ENCODE data around the gene DUSP28. TPM values are rescaled to one million over a fixed set of nuclear protein-coding genes. Genes with fewer than 3 reads are reported as not detected.

Gene DUSP28
- total RNA-seq, 1 donor from 2014 or later: 2.8 TPM

DNA sequence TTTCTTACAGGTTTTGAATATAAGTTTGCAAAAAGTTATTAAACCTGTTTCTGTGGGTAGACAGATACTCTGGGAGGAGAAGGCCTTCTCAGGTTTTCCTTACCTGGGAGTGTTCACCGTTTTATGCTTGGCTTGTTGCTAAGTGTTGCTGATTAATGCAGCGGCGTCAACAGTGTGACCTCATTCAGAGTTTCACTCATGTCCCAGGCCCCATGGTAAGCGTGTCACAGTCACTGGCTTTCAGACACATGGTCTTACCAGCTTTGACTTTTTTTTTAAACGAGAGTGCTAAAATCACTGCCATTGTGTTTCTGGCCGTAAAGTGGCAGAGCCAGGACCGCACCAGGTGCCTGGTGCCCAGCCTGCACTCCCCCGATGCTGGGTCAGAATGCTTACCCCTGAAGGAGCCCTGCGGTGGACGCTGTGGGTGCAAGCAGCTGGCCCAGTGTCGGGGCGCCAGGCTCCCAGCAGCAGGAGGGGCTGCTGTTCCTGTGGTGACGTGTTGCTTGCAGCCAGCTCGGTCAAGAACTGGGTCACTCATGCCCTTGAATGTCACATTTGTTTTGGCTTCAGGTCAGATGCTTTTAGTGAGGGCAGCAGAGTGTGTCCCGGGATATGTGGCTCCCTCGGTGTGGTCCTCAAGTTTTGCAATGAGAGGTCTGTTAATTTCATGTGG, 29.8 kb downstream of the DUSP28 start:
- Mint-ChIP-seq H3K27me3 (ENCODE audit: unreplicated experiment) (peaks cover 8% of the 10 kb centered on the region), H3K4me3 (ENCODE audit: unreplicated experiment) (no peak overlapping the region), H3K27ac (ENCODE audit: unreplicated experiment) (no peak overlapping the region), H3K36me3 (ENCODE audit: unreplicated experiment) (no peaks in the 10 kb centered on the region), H3K9me3 (ENCODE audit: unreplicated experiment) (peaks cover 18% of the 10 kb centered on the region), H3K4me1 (ENCODE audit: low read depth, unreplicated experiment) (peaks cover 13% of the 10 kb centered on the region)
- no peak for DNase-seq
- TF ChIP-seq, protein P1, sequence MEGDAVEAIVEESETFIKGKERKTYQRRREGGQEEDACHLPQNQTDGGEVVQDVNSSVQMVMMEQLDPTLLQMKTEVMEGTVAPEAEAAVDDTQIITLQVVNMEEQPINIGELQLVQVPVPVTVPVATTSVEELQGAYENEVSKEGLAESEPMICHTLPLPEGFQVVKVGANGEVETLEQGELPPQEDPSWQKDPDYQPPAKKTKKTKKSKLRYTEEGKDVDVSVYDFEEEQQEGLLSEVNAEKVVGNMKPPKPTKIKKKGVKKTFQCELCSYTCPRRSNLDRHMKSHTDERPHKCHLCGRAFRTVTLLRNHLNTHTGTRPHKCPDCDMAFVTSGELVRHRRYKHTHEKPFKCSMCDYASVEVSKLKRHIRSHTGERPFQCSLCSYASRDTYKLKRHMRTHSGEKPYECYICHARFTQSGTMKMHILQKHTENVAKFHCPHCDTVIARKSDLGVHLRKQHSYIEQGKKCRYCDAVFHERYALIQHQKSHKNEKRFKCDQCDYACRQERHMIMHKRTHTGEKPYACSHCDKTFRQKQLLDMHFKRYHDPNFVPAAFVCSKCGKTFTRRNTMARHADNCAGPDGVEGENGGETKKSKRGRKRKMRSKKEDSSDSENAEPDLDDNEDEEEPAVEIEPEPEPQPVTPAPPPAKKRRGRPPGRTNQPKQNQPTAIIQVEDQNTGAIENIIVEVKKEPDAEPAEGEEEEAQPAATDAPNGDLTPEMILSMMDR (IDR thresholded peaks at IDR 0.05; ENCODE audit: partially characterized antibody, unreplicated experiment): no peak

DNA sequence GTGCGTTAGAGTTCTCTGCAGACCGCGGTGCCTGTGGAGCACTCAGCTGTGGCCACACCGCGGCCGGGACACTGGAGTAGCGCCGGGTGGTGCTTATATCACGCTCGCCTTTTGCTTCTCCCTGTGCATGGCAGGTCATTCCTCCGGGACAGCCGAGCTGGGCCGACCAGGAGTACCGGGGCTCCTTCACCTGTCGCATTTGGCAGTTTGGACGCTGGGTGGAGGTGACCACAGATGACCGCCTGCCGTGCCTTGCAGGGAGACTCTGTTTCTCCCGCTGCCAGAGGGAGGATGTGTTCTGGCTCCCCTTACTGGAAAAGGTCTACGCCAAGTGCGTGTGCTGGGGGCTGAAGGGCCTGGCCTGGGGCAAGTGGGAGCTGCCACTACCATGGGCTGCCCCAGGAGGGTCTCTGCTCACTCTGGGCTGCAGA, 30.5 kb downstream of the DUSP28 start:
- TF ChIP-seq, protein P1 (IDR thresholded peaks at IDR 0.05; ENCODE audit: partially characterized antibody, unreplicated experiment): no peak
- H3K27ac Mint-ChIP-seq (ENCODE audit: unreplicated experiment): no peak overlapping the region
- peaks cover 11% of the 10 kb centered on the region for H3K4me1 Mint-ChIP-seq (ENCODE audit: low read depth, unreplicated experiment)
- peaks cover 15% of the 10 kb centered on the region for H3K9me3 Mint-ChIP-seq (ENCODE audit: unreplicated experiment)
- no peak overlapping the region for H3K4me3 Mint-ChIP-seq (ENCODE audit: unreplicated experiment)
- DNase-seq: no peak
- H3K27me3 Mint-ChIP-seq (ENCODE audit: unreplicated experiment): peaks cover 6% of the 10 kb centered on the region
- H3K36me3 Mint-ChIP-seq (ENCODE audit: unreplicated experiment): no peaks in the 10 kb centered on the region

DNA sequence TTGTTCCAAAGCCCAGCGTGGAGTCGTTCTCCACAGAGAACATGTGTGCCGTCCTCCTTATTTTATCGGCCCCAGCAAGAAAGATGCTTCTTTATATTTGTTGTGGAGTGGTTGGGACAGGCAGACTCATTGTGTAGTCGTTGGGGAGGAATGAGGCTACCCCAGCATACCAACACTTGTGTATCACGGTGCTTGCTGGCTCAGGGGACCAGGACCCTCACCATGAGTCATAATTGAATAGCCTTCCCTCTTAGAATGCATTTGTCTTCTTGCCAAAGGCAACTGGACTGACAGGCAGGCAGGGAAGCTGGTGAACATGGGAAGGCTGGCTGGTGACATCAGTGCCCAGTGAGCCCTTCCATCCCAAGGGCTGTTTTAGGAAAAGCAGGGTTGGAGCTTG, 31.1 kb downstream of the DUSP28 start:
- H3K9me3 Mint-ChIP-seq (ENCODE audit: unreplicated experiment): peaks cover 12% of the 10 kb centered on the region
- no peak overlapping the region for H3K4me3 Mint-ChIP-seq (ENCODE audit: unreplicated experiment)
- H3K36me3 Mint-ChIP-seq (ENCODE audit: unreplicated experiment): no peaks in the 10 kb centered on the region
- peaks cover 5% of the 10 kb centered on the region for H3K27me3 Mint-ChIP-seq (ENCODE audit: unreplicated experiment)
- TF ChIP-seq, protein P1 (IDR thresholded peaks at IDR 0.05; ENCODE audit: partially characterized antibody, unreplicated experiment): no peak
- H3K4me1 Mint-ChIP-seq (ENCODE audit: low read depth, unreplicated experiment): peaks cover 11% of the 10 kb centered on the region
- no peak for DNase-seq
- no peak overlapping the region for H3K27ac Mint-ChIP-seq (ENCODE audit: unreplicated experiment)

DNA sequence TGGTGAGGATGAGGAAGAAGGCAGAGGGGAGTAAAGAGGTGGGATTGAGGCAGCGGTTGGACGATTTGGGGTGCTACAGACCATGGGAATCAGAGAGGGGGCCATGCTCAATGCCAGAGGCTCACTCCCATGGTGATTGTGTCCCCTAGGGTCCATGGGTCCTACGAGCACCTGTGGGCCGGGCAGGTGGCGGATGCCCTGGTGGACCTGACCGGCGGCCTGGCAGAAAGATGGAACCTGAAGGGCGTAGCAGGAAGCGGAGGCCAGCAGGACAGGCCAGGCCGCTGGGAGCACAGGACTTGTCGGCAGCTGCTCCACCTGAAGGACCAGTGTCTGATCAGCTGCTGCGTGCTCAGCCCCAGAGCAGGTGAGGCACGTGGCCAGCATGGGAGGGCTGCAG, 31.6 kb downstream of the DUSP28 start:
- H3K4me1 Mint-ChIP-seq (ENCODE audit: low read depth, unreplicated experiment): peaks cover 11% of the 10 kb centered on the region
- TF ChIP-seq, protein P1 (IDR thresholded peaks at IDR 0.05; ENCODE audit: partially characterized antibody, unreplicated experiment): no peak
- H3K36me3 Mint-ChIP-seq (ENCODE audit: unreplicated experiment): no peaks in the 10 kb centered on the region
- peaks cover 12% of the 10 kb centered on the region for H3K9me3 Mint-ChIP-seq (ENCODE audit: unreplicated experiment)
- peaks cover 5% of the 10 kb centered on the region for H3K27me3 Mint-ChIP-seq (ENCODE audit: unreplicated experiment)
- peak; percentile 10 for DNase-seq
- no peak overlapping the region for H3K4me3 Mint-ChIP-seq (ENCODE audit: unreplicated experiment)
- H3K27ac Mint-ChIP-seq (ENCODE audit: unreplicated experiment): no peak overlapping the region

DNA sequence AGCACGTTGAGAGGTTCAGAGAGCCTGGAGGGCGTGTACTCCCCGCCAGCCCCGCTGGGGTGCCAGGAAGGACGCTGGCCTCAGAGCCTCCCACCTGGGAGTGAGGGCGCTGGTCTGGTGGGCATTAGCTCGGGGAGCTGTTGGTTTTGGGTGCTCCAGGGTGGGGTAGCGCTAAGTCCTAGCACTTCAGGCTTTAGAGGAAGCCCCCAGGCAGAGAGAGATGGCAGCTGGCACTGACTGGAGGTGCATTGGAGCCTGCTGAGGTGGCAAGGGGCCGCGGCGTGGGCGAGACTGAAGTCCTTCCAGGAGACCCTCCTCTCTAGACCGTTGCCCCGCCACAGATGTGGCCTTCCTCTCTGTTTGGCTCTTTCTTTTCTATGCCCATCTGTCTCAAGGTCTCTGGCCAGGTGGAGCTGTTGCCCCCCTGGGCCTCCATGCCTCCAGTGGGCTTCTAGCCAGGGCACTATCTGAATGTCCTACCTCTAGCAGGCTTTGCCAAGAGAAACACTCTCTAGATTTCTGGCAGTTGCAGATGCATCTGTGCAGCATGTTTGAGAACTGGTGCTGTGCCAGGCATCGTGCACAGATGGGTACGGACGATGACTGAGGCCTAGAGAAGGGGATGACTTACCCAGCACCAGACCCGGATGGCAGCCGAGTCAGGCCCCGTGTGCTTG, 33.0 kb downstream of the DUSP28 start:
- peaks cover 3% of the 10 kb centered on the region for H3K9me3 Mint-ChIP-seq (ENCODE audit: unreplicated experiment)
- no peak overlapping the region for H3K4me3 Mint-ChIP-seq (ENCODE audit: unreplicated experiment)
- H3K4me1 Mint-ChIP-seq (ENCODE audit: low read depth, unreplicated experiment): peaks cover 4% of the 10 kb centered on the region

More for the DNA sequence above, 33.0 kb downstream of the DUSP28 start:
- DNase-seq: no peak
- peaks cover 5% of the 10 kb centered on the region for H3K27me3 Mint-ChIP-seq (ENCODE audit: unreplicated experiment)
- H3K27ac Mint-ChIP-seq (ENCODE audit: unreplicated experiment): no peak overlapping the region
- H3K36me3 Mint-ChIP-seq (ENCODE audit: unreplicated experiment): no peaks in the 10 kb centered on the region
- TF ChIP-seq, protein P1 (IDR thresholded peaks at IDR 0.05; ENCODE audit: partially characterized antibody, unreplicated experiment): no peak
